Measurements from ENCODE around the gene CNTFR.

CNTFR gene

DNA sequence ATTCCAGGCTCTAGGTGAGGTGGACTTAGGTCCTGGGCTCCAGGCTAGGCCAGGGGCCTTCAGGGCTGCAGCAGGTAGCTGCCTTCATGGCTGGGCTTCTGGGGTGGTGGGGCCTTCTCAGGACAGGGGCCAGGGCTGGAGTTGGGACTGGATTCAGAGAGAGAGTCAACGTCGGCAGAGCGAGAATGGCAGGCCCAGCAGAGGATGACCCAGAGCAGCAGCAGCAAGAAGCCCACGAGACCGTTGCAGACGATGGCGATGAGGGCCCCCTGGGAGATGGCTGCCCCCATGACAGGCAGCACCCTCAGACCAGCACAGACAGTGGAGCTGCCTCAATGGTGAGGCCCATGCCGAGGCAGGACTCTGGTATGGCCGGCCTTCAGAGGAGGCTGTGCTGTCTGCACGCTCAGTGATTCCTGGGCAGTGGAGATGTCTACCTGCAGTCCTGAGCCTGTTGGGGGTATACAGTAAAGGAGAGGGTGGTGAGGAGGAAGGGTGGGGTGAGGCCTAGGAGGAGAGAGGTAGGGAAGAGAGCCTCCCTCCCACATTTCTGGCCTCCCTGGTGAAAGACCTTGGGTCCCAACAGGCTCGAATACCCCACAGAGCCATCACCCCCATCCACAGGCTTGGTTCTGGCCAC is 68.0 kb downstream of the CNTFR start:
- H3K4me3 ChIP-seq (ENCODE audit: control insufficient read depth, low read depth, low read length), result no peak overlapping the region
- TF ChIP-seq CTCF (IDR thresholded peaks at IDR 0.05; ENCODE audit: control insufficient read depth, insufficient read depth, low read depth, low read length, missing control alignments), result no peak
- no peak for DNase-seq (ENCODE audit: low read depth)

DNA sequence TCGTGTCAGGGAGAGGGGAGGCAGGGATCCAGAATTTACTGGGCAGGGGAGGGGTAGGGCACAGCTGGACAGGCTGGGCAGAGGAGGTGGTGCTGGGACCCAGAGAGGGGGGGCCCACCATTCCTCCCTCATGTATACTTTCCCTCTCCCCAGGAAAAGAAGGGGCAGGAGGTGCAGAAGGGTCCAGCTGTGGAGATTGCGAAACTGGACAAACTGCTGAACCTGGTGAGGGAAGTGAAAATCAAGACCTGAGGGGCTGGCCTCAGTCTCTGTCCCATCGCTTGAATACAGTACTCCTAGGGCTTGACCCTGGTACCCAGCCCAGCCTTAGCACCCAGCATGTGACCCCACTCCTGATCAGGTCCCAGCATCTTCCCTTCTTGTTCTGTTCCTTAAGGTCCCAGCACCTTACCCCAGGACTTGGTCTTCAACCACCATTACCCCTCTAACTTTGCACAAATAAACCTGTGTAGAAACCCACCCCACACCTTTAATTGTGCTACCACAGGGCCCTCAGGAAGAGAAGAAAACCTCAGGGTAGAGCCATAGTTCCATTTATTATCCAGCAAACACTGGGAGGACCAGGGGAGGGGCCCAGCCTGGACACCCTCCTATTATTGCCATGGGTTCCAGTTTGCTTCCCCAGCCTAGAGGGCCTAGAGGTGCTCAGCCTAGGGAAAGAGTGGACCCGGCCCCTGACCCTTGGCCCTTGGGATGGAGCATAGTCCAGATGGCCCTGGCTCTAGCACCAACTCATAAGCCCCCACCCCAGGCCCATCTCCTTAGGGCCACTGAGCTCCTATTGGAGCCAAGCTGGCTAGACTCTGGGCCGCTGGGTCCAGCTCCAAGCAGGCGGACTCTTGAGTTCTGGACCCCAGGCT is 68.8 kb downstream of the CNTFR start:
- no peak overlapping the region for H3K4me3 ChIP-seq (ENCODE audit: control insufficient read depth, low read depth, low read length)
- TF ChIP-seq CTCF (IDR thresholded peaks at IDR 0.05; ENCODE audit: control insufficient read depth, insufficient read depth, low read depth, low read length, missing control alignments), result no peak
- no peak for DNase-seq (ENCODE audit: low read depth)

- H3K4me3 ChIP-seq (ENCODE audit: control insufficient read depth, low read depth, low read length), result no peak overlapping the region
- TF ChIP-seq CTCF (IDR thresholded peaks at IDR 0.05; ENCODE audit: control insufficient read depth, insufficient read depth, low read depth, low read length, missing control alignments), result no peak
- no peak for DNase-seq (ENCODE audit: low read depth)
Measured at GRCh38 chr9:34520096-34520495, 69.4 kb downstream of the CNTFR start.

DNA sequence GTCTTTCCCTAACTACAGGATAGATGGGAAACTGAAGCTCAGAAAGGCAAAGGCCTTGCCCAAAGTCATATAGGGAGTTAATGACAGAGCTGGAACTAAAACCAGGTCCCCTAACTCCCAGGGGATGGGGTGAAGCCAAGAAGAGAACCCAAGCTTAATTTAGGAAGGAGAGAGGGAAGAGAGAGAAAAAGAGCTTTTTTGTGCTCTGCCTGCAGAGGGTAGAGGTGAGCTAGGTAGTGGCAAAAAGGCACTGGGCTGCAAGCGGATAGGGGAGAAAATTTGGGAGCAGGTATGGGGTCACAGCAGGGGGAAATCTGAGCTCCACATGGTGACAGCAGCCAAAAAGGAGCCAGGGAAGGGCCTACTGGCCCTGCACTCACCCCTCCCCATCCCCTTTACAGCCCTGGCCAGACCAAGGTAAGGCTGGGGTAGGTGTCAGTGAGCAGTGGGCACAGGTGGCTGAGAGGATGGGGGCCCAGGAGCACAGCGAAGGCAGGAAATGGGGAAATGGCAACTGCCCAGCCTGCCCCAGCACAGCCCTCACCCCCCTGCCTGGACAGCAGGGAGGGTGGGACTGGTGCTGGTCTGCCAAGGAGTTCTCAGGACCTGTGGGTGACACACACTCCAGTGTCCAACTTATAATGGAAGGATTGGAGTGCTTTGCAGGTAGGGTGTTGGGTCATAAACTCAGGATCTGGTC is 70.1 kb downstream of the CNTFR start:
- no peak for DNase-seq (ENCODE audit: low read depth)
- no peak for TF ChIP-seq CTCF (IDR thresholded peaks at IDR 0.05; ENCODE audit: control insufficient read depth, insufficient read depth, low read depth, low read length, missing control alignments)
- no peak overlapping the region for H3K4me3 ChIP-seq (ENCODE audit: control insufficient read depth, low read depth, low read length)

GRCh38 chr9:34518896-34519295 is 70.6 kb downstream of the CNTFR start:
- no peak for TF ChIP-seq CTCF (IDR thresholded peaks at IDR 0.05; ENCODE audit: control insufficient read depth, insufficient read depth, low read depth, low read length, missing control alignments)
- H3K4me3 ChIP-seq (ENCODE audit: control insufficient read depth, low read depth, low read length), result no peak overlapping the region
- no peak for DNase-seq (ENCODE audit: low read depth)

DNA sequence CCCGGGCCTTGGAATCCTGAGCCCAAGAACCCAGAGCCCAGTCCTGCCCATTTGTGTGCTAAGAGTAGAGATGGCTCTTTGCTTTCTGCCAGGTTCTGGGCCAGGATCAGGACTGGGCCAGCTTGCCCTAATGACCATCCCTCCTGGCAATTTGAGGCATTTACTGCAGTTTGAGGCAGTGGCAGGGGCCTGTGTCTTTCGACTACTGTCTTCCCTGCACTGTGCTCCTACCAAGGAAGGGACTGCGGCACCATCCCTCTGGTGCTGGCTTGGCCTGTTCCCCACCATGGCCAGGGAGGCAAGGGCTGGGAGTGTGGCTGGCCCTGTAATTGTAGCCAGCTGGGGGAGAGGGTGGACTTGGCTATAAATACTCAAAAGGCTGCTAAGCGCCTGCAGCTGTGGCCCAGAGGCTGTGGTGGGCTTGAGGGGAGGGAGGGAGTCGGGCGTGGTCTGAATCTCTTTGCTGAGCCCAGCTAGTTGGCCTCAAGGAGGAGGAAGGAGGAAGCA is 71.4 kb downstream of the CNTFR start:
- TF ChIP-seq CTCF (IDR thresholded peaks at IDR 0.05; ENCODE audit: control insufficient read depth, insufficient read depth, low read depth, low read length, missing control alignments), result no peak
- DNase-seq (ENCODE audit: low read depth), result no peak
- H3K4me3 ChIP-seq (ENCODE audit: control insufficient read depth, low read depth, low read length), result no peak overlapping the region

Data from AG09309 (cell line).